Adipocyte (in vitro differentiated cells): ENCODE results near the gene SOX15.
A peak's percentile ranks its signal among the peaks of the same experiment; 100 is the strongest.

Source experiments
- DNase-seq: peaks from one replicate; pipeline ENCODE4 v3.0.0-alpha.2; 2015; ENCODE audit warnings: low read depth
- H3K27me3 ChIP-seq: replicated peaks from 2 replicates; pipeline ENCODE4 v1.7.0; 2013; ENCODE audit warnings: mild to moderate bottlenecking, low read length, moderate library complexity; ENCODE audit not compliant: control insufficient read depth, insufficient read depth
- H3K36me3 ChIP-seq: 2 replicates; pipeline ENCODE4 v1.7.0; 2013; ENCODE audit warnings: low read length, mild to moderate bottlenecking, moderate library complexity; ENCODE audit not compliant: control insufficient read depth, insufficient read depth, severe bottlenecking
- H3K4me1 ChIP-seq: 2 replicates; pipeline ENCODE4 v1.7.0; 2013; ENCODE audit warnings: mild to moderate bottlenecking, low read length, moderate library complexity; ENCODE audit not compliant: control insufficient read depth, insufficient read depth
- H3K4me3 ChIP-seq: 2 replicates; pipeline ENCODE4 v1.7.0; 2013; ENCODE audit warnings: mild to moderate bottlenecking, low read length, moderate library complexity
- H3K9ac ChIP-seq: 2 replicates; pipeline ENCODE4 v1.7.0; 2013; ENCODE audit warnings: mild to moderate bottlenecking, low read length, moderate library complexity
- H3K9me3 ChIP-seq: 2 replicates; pipeline ENCODE4 v1.7.0; 2013; ENCODE audit warnings: mild to moderate bottlenecking, low read length, moderate library complexity; ENCODE audit not compliant: control insufficient read depth

SOX15 gene

GRCh38 chr17:7559320-7560171, 30.3 kb downstream of the SOX15 start:
- H3K9me3 ChIP-seq = no peaks in the 10 kb centered on the region
- H3K36me3 ChIP-seq = peaks cover 9% of the 10 kb centered on the region
- peaks cover 45% of the 10 kb centered on the region for H3K4me1 ChIP-seq
- peak overlapping the region; percentile 88 for H3K9ac ChIP-seq
- DNase-seq = no peak
- H3K27me3 ChIP-seq = no peaks in the 10 kb centered on the region
- peak overlapping the region; percentile 71 for H3K4me3 ChIP-seq

GRCh38 chr17:7558544-7559319, 31.2 kb downstream of the SOX15 start, which contains the start of gene TNFSF13:
TSS of gene TNFSF13 (plus strand) at chr17:7558750. CDS start at chr17:7559040, 290 bp downstream.
- H3K27me3 ChIP-seq = no peaks in the 10 kb centered on the region
- H3K36me3 ChIP-seq = peaks cover under 1% of the 10 kb centered on the region
- peaks cover 37% of the 10 kb centered on the region for H3K4me1 ChIP-seq
- DNase-seq = no peak
- no peaks in the 10 kb centered on the region for H3K9me3 ChIP-seq
- peak within 1 kb of the TSS; percentile 88 for H3K9ac ChIP-seq
- H3K4me3 ChIP-seq = peak within 1 kb of the TSS; percentile 71

GRCh38 chr17:7557775-7558543, 31.9 kb downstream of the SOX15 start:
- Histone ChIP-seq H3K4me1 (peaks cover 33% of the 10 kb centered on the region), H3K9me3 (no peaks in the 10 kb centered on the region), H3K9ac (peak overlapping the region; percentile 88), H3K36me3 (no peaks in the 10 kb centered on the region), H3K4me3 (peak overlapping the region; percentile 71), H3K27me3 (no peaks in the 10 kb centered on the region)
- no peak for DNase-seq

GRCh38 chr17:7557147-7557764, 32.6 kb downstream of the SOX15 start:
- H3K4me3 ChIP-seq = no peak overlapping the region
- no peaks in the 10 kb centered on the region for H3K27me3 ChIP-seq
- no peak for DNase-seq
- peak overlapping the region; percentile 88 for H3K9ac ChIP-seq
- no peaks in the 10 kb centered on the region for H3K9me3 ChIP-seq
- H3K4me1 ChIP-seq = peaks cover 26% of the 10 kb centered on the region
- H3K36me3 ChIP-seq = no peaks in the 10 kb centered on the region

- no peaks in the 10 kb centered on the region for H3K27me3 ChIP-seq
- no peak overlapping the region for H3K4me3 ChIP-seq
- no peak overlapping the region for H3K9ac ChIP-seq
- H3K9me3 ChIP-seq = no peaks in the 10 kb centered on the region
- no peak for DNase-seq
- no peaks in the 10 kb centered on the region for H3K36me3 ChIP-seq
- peaks cover 26% of the 10 kb centered on the region for H3K4me1 ChIP-seq
Measured at GRCh38 chr17:7556627-7557026, 33.3 kb downstream of the SOX15 start.

GRCh38 chr17:7555320-7555948, 34.5 kb downstream of the SOX15 start:
- Histone ChIP-seq H3K27me3 (no peaks in the 10 kb centered on the region), H3K9me3 (no peaks in the 10 kb centered on the region), H3K4me1 (peaks cover 22% of the 10 kb centered on the region), H3K9ac (no peak overlapping the region), H3K4me3 (no peak overlapping the region), H3K36me3 (no peaks in the 10 kb centered on the region)
- DNase-seq = no peak

- Histone ChIP-seq H3K36me3 (no peaks in the 10 kb centered on the region), H3K9ac (no peak overlapping the region)
- DNase-seq = no peak
Measured at GRCh38 chr17:7553356-7553755, 36.5 kb downstream of the SOX15 start.

GRCh38 chr17:7552621-7553051, 37.3 kb downstream of the SOX15 start:
- H3K4me1 ChIP-seq = peaks cover 14% of the 10 kb centered on the region
- no peak for DNase-seq
- no peaks in the 10 kb centered on the region for H3K36me3 ChIP-seq
- no peak overlapping the region for H3K9ac ChIP-seq
- no peaks in the 10 kb centered on the region for H3K9me3 ChIP-seq
- H3K27me3 ChIP-seq = no peaks in the 10 kb centered on the region
- no peak overlapping the region for H3K4me3 ChIP-seq

More at GRCh38 chr17:7553356-7553755, 36.5 kb downstream of the SOX15 start:
- no peaks in the 10 kb centered on the region for H3K27me3 ChIP-seq
- H3K9me3 ChIP-seq = no peaks in the 10 kb centered on the region
- peaks cover 20% of the 10 kb centered on the region for H3K4me1 ChIP-seq
- no peak overlapping the region for H3K4me3 ChIP-seq

- Histone ChIP-seq H3K36me3 (no peaks in the 10 kb centered on the region), H3K9ac (no peak overlapping the region), H3K9me3 (no peaks in the 10 kb centered on the region), H3K4me3 (no peak overlapping the region), H3K27me3 (no peaks in the 10 kb centered on the region), H3K4me1 (peaks cover 11% of the 10 kb centered on the region)
- DNase-seq = no peak
Measured at GRCh38 chr17:7551396-7551795, 38.5 kb downstream of the SOX15 start.

- Histone ChIP-seq H3K4me1 (peaks cover 11% of the 10 kb centered on the region), H3K9me3 (no peaks in the 10 kb centered on the region)
Measured at GRCh38 chr17:7550344-7550743, 39.5 kb downstream of the SOX15 start.

More at GRCh38 chr17:7550344-7550743, 39.5 kb downstream of the SOX15 start:
- Histone ChIP-seq H3K9ac (no peak overlapping the region), H3K36me3 (no peaks in the 10 kb centered on the region), H3K27me3 (no peaks in the 10 kb centered on the region), H3K4me3 (no peak overlapping the region)
- no peak for DNase-seq
